PC-3 (cell line): ENCODE measurements around the gene TMC2. TPM values are rescaled to one million over a fixed set of nuclear protein-coding genes. Genes with fewer than 3 reads are reported as not detected.

ENCODE experiments used
- ATAC-seq: fragments of 200-7000 bp; cut with Tn5 transposase; 2 replicates; pipeline ENCODE4 v1.9.1; 2020; ENCODE audit warnings: mild to moderate bottlenecking, moderate library complexity
- BruUV-seq: library from RNA; stranded (reverse); fragments of 400-500 nt; replicated peaks from 2 replicates; lab custom pipeline; 2021; lab: Mats Ljungman, UMichigan
- CTCF ChIA-PET: fragments of 300-600 bp; sonication (Branson Sonifier 250); formaldehyde crosslinking; loops from one replicate; lab custom pipeline; 2022; ENCODE audit warnings: antibody characterized with exemption; lab: Charles Lee
- POLR2A ChIA-PET: fragments of 300-600 bp; sonication (Branson Sonifier 250); formaldehyde crosslinking; loops from one replicate; lab custom pipeline; 2022; ENCODE audit warnings: antibody characterized with exemption; ENCODE audit not compliant: unreplicated experiment; lab: Charles Lee
- DNase-seq: peaks from one replicate; pipeline ENCODE4 v3.0.0-alpha.2; 2015
- H2AFZ ChIP-seq: fragments of 300-600 bp; sonication (generic); 2 replicates; pipeline ENCODE4 v1.6.0; 2016; ENCODE audit warnings: antibody characterized with exemption, low read length
- H3F3A ChIP-seq: fragments of 300-600 bp; sonication (generic); one replicate; pipeline ENCODE4 v1.6.0; 2017; ENCODE audit warnings: antibody characterized with exemption, low read length, control low read depth, mild to moderate bottlenecking; ENCODE audit not compliant: unreplicated experiment
- H3K27ac ChIP-seq: fragments of 300-600 bp; sonication (generic); 2 replicates; pipeline ENCODE4 v1.5.1; 2016; ENCODE audit warnings: mild to moderate bottlenecking, low read length
- H3K27me3 ChIP-seq: fragments of 300-600 bp; sonication (generic); 2 replicates; pipeline ENCODE4 v1.6.1; 2016; ENCODE audit warnings: low read length, mixed read lengths
- H3K36me3 ChIP-seq: fragments of 300-600 bp; sonication (generic); 2 replicates; pipeline ENCODE4 v1.6.1; 2016; ENCODE audit warnings: low read depth, mixed run types, low read length, mixed read lengths
- H3K4me1 ChIP-seq: fragments of 300-600 bp; sonication (generic); 2 replicates; pipeline ENCODE4 v1.5.1; 2016; ENCODE audit warnings: low read length; ENCODE audit not compliant: insufficient read depth
- H3K4me2 ChIP-seq: fragments of 300-600 bp; sonication (generic); 2 replicates; pipeline ENCODE4 v1.6.0; 2016; ENCODE audit warnings: low read length
- H3K4me3 ChIP-seq: fragments of 300-600 bp; sonication (generic); 2 replicates; pipeline ENCODE4 v1.5.1; 2016; ENCODE audit warnings: mild to moderate bottlenecking, low read length, mixed read lengths
- H3K79me2 ChIP-seq: fragments of 300-600 bp; sonication (generic); 2 replicates; pipeline ENCODE4 v1.6.1; 2017; ENCODE audit warnings: low read length, mixed read lengths
- H3K9ac ChIP-seq: fragments of 300-600 bp; sonication (generic); 2 replicates; pipeline ENCODE4 v1.6.0; 2016; ENCODE audit warnings: mild to moderate bottlenecking, low read length
- H3K9me2 ChIP-seq: fragments of 300-600 bp; sonication (generic); replicated peaks from 2 replicates; pipeline ENCODE4 v1.6.1; 2016; ENCODE audit warnings: mixed run types, low read length, mixed read lengths
- H3K9me3 ChIP-seq: fragments of 300-600 bp; sonication (generic); 2 replicates; pipeline ENCODE4 v1.6.1; 2016; ENCODE audit warnings: low read length, mixed read lengths
- H4K20me1 ChIP-seq: fragments of 300-600 bp; sonication (generic); 2 replicates; pipeline ENCODE4 v1.6.1; 2016; ENCODE audit warnings: low read length, mixed read lengths
- CTCF ChIP-seq: fragments of 300-600 bp; sonication (generic); conservative IDR thresholded peaks from 2 replicates; pipeline ENCODE4 v1.5.1; 2017; ENCODE audit warnings: antibody characterized with exemption, low read depth, mild to moderate bottlenecking, low read length
- EZH2 ChIP-seq: fragments of 300-600 bp; sonication (generic); IDR thresholded peaks from one replicate; pipeline ENCODE4 v1.6.1; 2017; ENCODE audit warnings: antibody characterized with exemption, mild to moderate bottlenecking, low read length; ENCODE audit not compliant: unreplicated experiment
- EZH2phosphoT487 ChIP-seq: fragments of 300-600 bp; sonication (generic); IDR thresholded peaks from 2 replicates; pipeline ENCODE4 v1.6.1; 2018; ENCODE audit warnings: mild to moderate bottlenecking, antibody characterized with exemption, low read length, borderline replicate concordance
- intact Hi-C: fragments of 100-400 bp; cut with micrococcal nuclease; formaldehyde crosslinking; loops from 2 replicates; pipeline ENCODE4 v1.9.0; 2023
- total RNA-seq: library from RNA; depleted of rRNA; stranded (reverse); fragments of >200 nt; gene quantifications from 2 replicates; pipeline ENCODE4 v1.2.3, GENCODE V29; 2014

The TMC2 gene
- total RNA-seq, 1 experiment from 2014 or later: not detected

DNA sequence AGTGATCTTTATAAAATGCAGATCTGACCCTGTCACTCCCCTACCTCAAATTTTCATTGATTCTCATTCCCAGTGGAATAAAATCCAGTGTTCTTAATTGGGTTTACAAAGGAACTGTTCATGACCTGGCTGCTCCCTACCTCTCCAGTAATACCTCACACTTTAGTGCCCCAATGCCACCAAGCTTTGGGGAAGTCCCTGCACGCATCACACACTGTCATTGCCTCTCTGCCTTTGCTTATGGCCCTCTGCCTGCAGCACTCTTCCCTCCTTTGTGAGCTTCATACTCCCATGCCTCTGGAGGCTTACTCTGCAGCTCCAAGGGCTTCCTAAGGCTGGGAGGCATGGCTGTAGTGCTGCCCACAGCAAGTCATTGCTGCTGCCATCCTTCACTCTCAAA, 57.4 kb downstream of the TMC2 start:
- no peak for TF ChIP-seq EZH2
- TF ChIP-seq CTCF: no peak
- no peak for TF ChIP-seq EZH2phosphoT487
- no peaks in the 10 kb centered on the region for H3K79me2 ChIP-seq
- H3K36me3 ChIP-seq: no peaks in the 10 kb centered on the region
- H4K20me1 ChIP-seq: no peaks in the 10 kb centered on the region
- no peak overlapping the region for H2AFZ ChIP-seq
- BruUV-seq: no TSS peak
- H3K27me3 ChIP-seq: peaks cover 31% of the 10 kb centered on the region
- H3K27ac ChIP-seq: no peak overlapping the region
- H3K9me2 ChIP-seq: no peaks in the 10 kb centered on the region
- H3K4me2 ChIP-seq: no peak overlapping the region
- POLR2A ChIA-PET: no interaction called here
- H3F3A ChIP-seq: no peaks in the 10 kb centered on the region
- no peak overlapping the region for H3K9ac ChIP-seq
- no peak for DNase-seq
- ATAC-seq: no peak
- H3K4me3 ChIP-seq: no peak overlapping the region
- no peaks in the 10 kb centered on the region for H3K9me3 ChIP-seq
- H3K4me1 ChIP-seq: no peaks in the 10 kb centered on the region
- CTCF ChIA-PET: no interaction called here
- intact Hi-C loops: no loop called here

DNA sequence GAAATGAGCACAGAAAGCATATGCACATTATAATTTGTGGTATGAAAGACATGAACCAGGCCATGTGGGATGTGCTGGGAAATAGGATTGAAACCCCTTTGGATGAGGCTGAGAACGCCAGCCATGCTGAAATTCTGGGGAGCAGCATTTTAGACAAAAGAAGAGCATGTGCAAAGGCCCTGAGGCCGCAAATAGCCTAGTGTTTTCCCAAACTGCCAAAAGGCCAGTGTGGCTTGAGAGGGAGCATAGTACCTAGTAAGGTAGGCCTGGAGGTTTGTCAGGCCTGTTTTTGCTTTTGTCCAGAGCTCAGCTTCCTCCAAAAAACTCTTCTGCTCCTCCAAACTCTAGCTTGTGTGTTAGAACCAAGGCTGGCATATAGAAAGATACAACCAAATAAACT, 58.7 kb downstream of the TMC2 start:
- POLR2A ChIA-PET: no interaction called here
- no TSS peak for BruUV-seq

More for the DNA sequence above, 58.7 kb downstream of the TMC2 start:
- H3K27me3 ChIP-seq: peaks cover 31% of the 10 kb centered on the region
- TF ChIP-seq EZH2phosphoT487 (no peak), EZH2 (no peak), CTCF (no peak)
- no peaks in the 10 kb centered on the region for H3K9me2 ChIP-seq
- H3K4me1 ChIP-seq: no peaks in the 10 kb centered on the region
- no peak overlapping the region for H3K27ac ChIP-seq
- intact Hi-C loops: no loop called here
- DNase-seq (no peak), ATAC-seq (no peak)
- H3K4me2 ChIP-seq: no peak overlapping the region
- no peaks in the 10 kb centered on the region for H3K79me2 ChIP-seq
- CTCF ChIA-PET: no interaction called here
- no peaks in the 10 kb centered on the region for H3K9me3 ChIP-seq
- H3F3A ChIP-seq: no peaks in the 10 kb centered on the region
- no peak overlapping the region for H3K9ac ChIP-seq
- no peak overlapping the region for H2AFZ ChIP-seq
- H3K4me3 ChIP-seq: no peak overlapping the region
- H4K20me1 ChIP-seq: no peaks in the 10 kb centered on the region
- H3K36me3 ChIP-seq: no peaks in the 10 kb centered on the region
